Vagina (tissue), 2 donors: ENCODE results near the gene GRK1. TPM values are rescaled to one million over a fixed set of nuclear protein-coding genes. Genes with fewer than 3 reads are reported as not detected.

Experiments used
- DNase-seq, 2 donors: peaks; one replicate each; pipeline ENCODE4 v3.0.0-alpha.2; 2017; ENCODE audit errors: extremely low spot score in 2 of 2
- H3K27ac ChIP-seq: fragments of 200-600 bp; sonication (generic); one replicate; pipeline ENCODE4 v1.5.1; 2019
- H3K27me3 ChIP-seq: fragments of 200-600 bp; sonication (generic); one replicate; pipeline ENCODE4 v1.5.1; 2019
- H3K36me3 ChIP-seq, 2 donors: fragments of 200-600 bp; sonication (generic); one replicate each; pipeline ENCODE4 v1.5.1; 2017 to 2019
- H3K4me1 ChIP-seq: fragments of 200-600 bp; sonication (generic); one replicate; pipeline ENCODE4 v1.5.1; 2019
- H3K4me3 ChIP-seq, 2 donors: fragments of 200-600 bp; sonication (generic); 1 replicate in 1 of 2; 2 replicates in 1 of 2; pipeline ENCODE4 v1.5.1; 2016 to 2019
- H3K9me3 ChIP-seq: fragments of 200-600 bp; sonication (generic); one replicate; pipeline ENCODE4 v1.5.1; 2019
- CTCF ChIP-seq, 3 experiments: fragments of 450-650 bp in 2 of 3; fragments of 200-600 bp in 1 of 3; sonication (generic) in 1 of 3; IDR thresholded peaks; one replicate each; pipeline ENCODE4 v1.5.1; 2017 to 2019; ENCODE audit warnings: antibody characterized with exemption in 3 of 3, mild to moderate bottlenecking in 2 of 3, moderate library complexity in 2 of 3
- POLR2A ChIP-seq, 2 donors: fragments of 450-650 bp; IDR thresholded peaks; one replicate each; pipeline ENCODE4 v1.6.1; 2017; ENCODE audit warnings: antibody characterized with exemption in 2 of 2, mild to moderate bottlenecking in 2 of 2, moderate library complexity in 2 of 2
- POLR2AphosphoS5 ChIP-seq, 2 donors: sonication (generic); formaldehyde crosslinking; IDR thresholded peaks; one replicate each; pipeline ENCODE4 v1.9.0; 2017; ENCODE audit warnings: antibody characterized with exemption in 2 of 2, mild to moderate bottlenecking in 2 of 2, low read depth in 1 of 2; ENCODE audit not compliant: insufficient read depth in 1 of 2
- intact Hi-C: fragments of 100-400 bp; cut with DNase I; formaldehyde crosslinking; loops from one replicate; pipeline ENCODE4 v1.15.1; 2023
- total RNA-seq: library from RNA; depleted of rRNA; stranded (reverse); fragments of >200 nt; gene quantifications from one replicate; pipeline ENCODE4 v1.2.3, GENCODE V29; 2016

Gene GRK1
- total RNA-seq, 1 donor from 2014 or later, result not detected

GRCh38 chr13:113777311-113778260 is 110.6 kb downstream of the GRK1 start:
- DNase-seq, result no peak
- Histone ChIP-seq H3K36me3 (no peaks in the 10 kb centered on the region), H3K27ac (no peak overlapping the region), H3K4me3 (no peak overlapping the region), H3K9me3 (no peaks in the 10 kb centered on the region), H3K4me1 (no peaks in the 10 kb centered on the region), H3K27me3 (no peaks in the 10 kb centered on the region)
- TF ChIP-seq POLR2AphosphoS5 (IDR thresholded peaks at IDR 0.05; ENCODE audit: insufficient read depth in 1 of 2, low read depth in 1 of 2) (no peak), CTCF (IDR thresholded peaks at IDR 0.05) (no peak), POLR2A (IDR thresholded peaks at IDR 0.05) (no peak)
- intact Hi-C loops, result no loop called here

GRCh38 chr13:113781571-113781970 is 114.6 kb downstream of the GRK1 start:
- H3K4me1 ChIP-seq, result no peaks in the 10 kb centered on the region
- no peak for TF ChIP-seq CTCF (IDR thresholded peaks at IDR 0.05)
- no peak overlapping the region for H3K4me3 ChIP-seq
- no peak for DNase-seq
- H3K27ac ChIP-seq, result no peak overlapping the region
- intact Hi-C loops, result no loop called here
- no peaks in the 10 kb centered on the region for H3K27me3 ChIP-seq
- H3K9me3 ChIP-seq, result no peaks in the 10 kb centered on the region
- H3K36me3 ChIP-seq, result no peaks in the 10 kb centered on the region

- intact Hi-C loops, result no loop called here
- H3K9me3 ChIP-seq, result no peaks in the 10 kb centered on the region
- H3K27me3 ChIP-seq, result no peaks in the 10 kb centered on the region
- no peaks in the 10 kb centered on the region for H3K36me3 ChIP-seq
- no peak overlapping the region for H3K4me3 ChIP-seq
- no peaks in the 10 kb centered on the region for H3K4me1 ChIP-seq
- no peak overlapping the region for H3K27ac ChIP-seq
- no peak for DNase-seq
- TF ChIP-seq CTCF (IDR thresholded peaks at IDR 0.05) (no peak), POLR2A (IDR thresholded peaks at IDR 0.05) (no peak), POLR2AphosphoS5 (IDR thresholded peaks at IDR 0.05; ENCODE audit: insufficient read depth in 1 of 2, low read depth in 1 of 2) (no peak)
These were observed 115.5 kb downstream of the GRK1 start for GRCh38 chr13:113782472-113782871.

GRCh38 chr13:113783200-113783881 is 116.3 kb downstream of the GRK1 start:
- DNase-seq, result no peak
- Histone ChIP-seq H3K4me1 (no peaks in the 10 kb centered on the region), H3K9me3 (no peaks in the 10 kb centered on the region), H3K36me3 (no peaks in the 10 kb centered on the region), H3K27me3 (no peaks in the 10 kb centered on the region), H3K27ac (no peak overlapping the region), H3K4me3 (no peak overlapping the region)
- TF ChIP-seq POLR2AphosphoS5 (IDR thresholded peaks at IDR 0.05; ENCODE audit: insufficient read depth in 1 of 2, low read depth in 1 of 2) (no peak), POLR2A (IDR thresholded peaks at IDR 0.05) (no peak), CTCF (IDR thresholded peaks at IDR 0.05) (no peak)
- intact Hi-C loops, result no loop called here
